ENCODE results near the gene SMARCAL1.

SMARCAL1 gene

DNA sequence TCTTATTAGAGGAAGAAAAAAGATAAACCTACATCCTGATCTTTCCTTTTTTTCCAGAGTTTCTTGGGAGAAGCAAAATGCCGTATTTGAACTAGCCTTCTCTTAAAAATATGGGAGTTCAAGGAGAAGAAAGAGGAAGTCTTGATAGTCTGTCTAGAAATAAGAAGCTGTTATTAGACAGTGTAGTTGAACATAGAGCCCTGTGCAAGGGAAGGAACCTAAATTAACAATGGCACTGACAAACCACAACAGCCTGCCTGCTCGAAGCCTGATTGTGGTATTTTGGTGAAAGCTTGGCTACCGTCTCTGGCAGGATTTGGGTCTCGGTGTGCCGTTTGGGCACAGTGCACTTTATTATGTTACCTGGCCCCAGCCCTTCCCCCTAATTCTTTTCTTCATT is 17.1 kb downstream of the SMARCAL1 start:
- Histone ChIP-seq H3K9me3 (replicated peaks; ENCODE audit: insufficient read depth, low read length) (no peaks in the 10 kb centered on the region), H4K20me1 (ENCODE audit: insufficient read depth, low read length) (no peaks in the 10 kb centered on the region), H3K4me1 (ENCODE audit: low read length) (no peaks in the 10 kb centered on the region), H3K79me2 (ENCODE audit: low read length) (no peaks in the 10 kb centered on the region), H3K27ac (ENCODE audit: low read length) (no peak overlapping the region), H3K9me2 (replicated peaks; ENCODE audit: insufficient read depth, low read length) (no peaks in the 10 kb centered on the region), H3K9ac (ENCODE audit: low read length) (no peak overlapping the region), H3F3A (ENCODE audit: insufficient read depth, low read length) (no peaks in the 10 kb centered on the region), H3K4me3 (ENCODE audit: low read length) (no peak overlapping the region), H3K4me2 (ENCODE audit: low read depth, low read length) (no peak overlapping the region), H3K27me3 (replicated peaks; ENCODE audit: insufficient read depth, low read length) (no peaks in the 10 kb centered on the region), H2AFZ (ENCODE audit: low read length) (no peak overlapping the region), H3K36me3 (replicated peaks; ENCODE audit: insufficient read depth, low read length) (no peaks in the 10 kb centered on the region)
- TF ChIP-seq, protein P1, sequence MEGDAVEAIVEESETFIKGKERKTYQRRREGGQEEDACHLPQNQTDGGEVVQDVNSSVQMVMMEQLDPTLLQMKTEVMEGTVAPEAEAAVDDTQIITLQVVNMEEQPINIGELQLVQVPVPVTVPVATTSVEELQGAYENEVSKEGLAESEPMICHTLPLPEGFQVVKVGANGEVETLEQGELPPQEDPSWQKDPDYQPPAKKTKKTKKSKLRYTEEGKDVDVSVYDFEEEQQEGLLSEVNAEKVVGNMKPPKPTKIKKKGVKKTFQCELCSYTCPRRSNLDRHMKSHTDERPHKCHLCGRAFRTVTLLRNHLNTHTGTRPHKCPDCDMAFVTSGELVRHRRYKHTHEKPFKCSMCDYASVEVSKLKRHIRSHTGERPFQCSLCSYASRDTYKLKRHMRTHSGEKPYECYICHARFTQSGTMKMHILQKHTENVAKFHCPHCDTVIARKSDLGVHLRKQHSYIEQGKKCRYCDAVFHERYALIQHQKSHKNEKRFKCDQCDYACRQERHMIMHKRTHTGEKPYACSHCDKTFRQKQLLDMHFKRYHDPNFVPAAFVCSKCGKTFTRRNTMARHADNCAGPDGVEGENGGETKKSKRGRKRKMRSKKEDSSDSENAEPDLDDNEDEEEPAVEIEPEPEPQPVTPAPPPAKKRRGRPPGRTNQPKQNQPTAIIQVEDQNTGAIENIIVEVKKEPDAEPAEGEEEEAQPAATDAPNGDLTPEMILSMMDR (IDR thresholded peaks at IDR 0.05; ENCODE audit: low read length), result no peak
- no peak for TF ChIP-seq EZH2phosphoT487 (IDR thresholded peaks at IDR 0.05; ENCODE audit: low read length)
- no peak for TF ChIP-seq EZH2 (optimal IDR thresholded peaks at IDR 0.05; ENCODE audit: low read depth, low read length)
- DNase-seq, result no peak

DNA sequence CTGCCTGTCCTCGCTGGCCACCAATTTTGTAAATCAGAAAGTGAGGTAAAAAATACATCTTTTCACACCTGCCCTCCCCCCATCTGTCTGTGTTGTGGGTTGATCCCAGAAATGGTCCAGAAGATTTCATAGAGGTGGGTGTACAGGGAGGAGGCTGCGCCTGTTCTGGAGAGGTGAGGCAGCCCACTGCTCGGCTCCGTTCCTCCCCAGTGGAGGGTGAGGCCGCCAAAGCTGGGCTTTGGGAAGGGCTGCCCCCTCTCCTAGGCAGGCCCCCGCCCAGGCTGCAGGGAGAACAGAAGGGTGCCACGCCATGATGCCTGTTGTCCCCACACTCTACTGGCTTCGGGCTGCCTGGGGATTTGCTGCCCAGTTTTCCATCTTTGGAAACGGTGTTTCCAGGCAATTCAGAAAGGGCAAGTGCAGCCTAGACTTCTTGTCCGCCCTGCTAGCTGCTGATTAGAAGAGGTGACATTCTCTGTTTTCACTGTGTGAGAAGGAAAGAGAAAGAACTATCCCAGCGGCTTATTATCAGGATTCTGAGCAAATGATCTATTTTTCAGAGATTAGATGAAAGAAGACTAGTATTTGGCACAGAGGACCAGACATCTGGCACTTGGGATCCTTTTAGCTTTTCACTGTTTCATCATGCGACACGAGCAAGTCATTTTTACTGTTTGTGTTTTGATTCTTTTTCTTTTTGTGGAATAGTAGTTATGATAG is 18.7 kb downstream of the SMARCAL1 start:
- Histone ChIP-seq H4K20me1 (ENCODE audit: insufficient read depth, low read length) (no peaks in the 10 kb centered on the region), H3K79me2 (ENCODE audit: low read length) (no peaks in the 10 kb centered on the region), H3K9ac (ENCODE audit: low read length) (no peak overlapping the region), H3K36me3 (replicated peaks; ENCODE audit: insufficient read depth, low read length) (no peaks in the 10 kb centered on the region), H3K27me3 (replicated peaks; ENCODE audit: insufficient read depth, low read length) (no peaks in the 10 kb centered on the region), H3K4me2 (ENCODE audit: low read depth, low read length) (no peak overlapping the region), H3K4me3 (ENCODE audit: low read length) (no peak overlapping the region), H3F3A (ENCODE audit: insufficient read depth, low read length) (no peaks in the 10 kb centered on the region), H2AFZ (ENCODE audit: low read length) (no peak overlapping the region), H3K9me3 (replicated peaks; ENCODE audit: insufficient read depth, low read length) (no peaks in the 10 kb centered on the region), H3K27ac (ENCODE audit: low read length) (no peak overlapping the region), H3K9me2 (replicated peaks; ENCODE audit: insufficient read depth, low read length) (no peaks in the 10 kb centered on the region), H3K4me1 (ENCODE audit: low read length) (no peaks in the 10 kb centered on the region)
- DNase-seq, result no peak
- no peak for TF ChIP-seq EZH2 (optimal IDR thresholded peaks at IDR 0.05; ENCODE audit: low read depth, low read length)
- no peak for TF ChIP-seq EZH2phosphoT487 (IDR thresholded peaks at IDR 0.05; ENCODE audit: low read length)
- TF ChIP-seq, protein P1 (IDR thresholded peaks at IDR 0.05; ENCODE audit: low read length), result no peak

DNA sequence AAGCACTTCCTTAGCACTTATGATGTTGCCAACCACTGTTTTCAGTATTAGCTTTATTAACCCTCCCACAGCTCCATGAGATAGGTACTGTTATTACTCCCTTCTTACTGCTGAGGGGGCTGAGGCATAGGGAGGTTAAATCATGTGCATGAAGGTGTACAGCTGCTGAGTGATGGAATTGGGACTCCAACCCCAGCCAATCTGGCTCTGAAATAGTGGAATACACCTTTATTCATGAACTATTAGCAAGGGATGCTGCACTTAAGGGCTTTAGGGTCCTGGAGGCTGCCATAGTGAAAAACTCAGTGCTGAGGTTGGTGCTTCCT is 19.2 kb downstream of the SMARCAL1 start:
- H3K9me3 ChIP-seq (replicated peaks; ENCODE audit: insufficient read depth, low read length), result no peaks in the 10 kb centered on the region
- H3K9ac ChIP-seq (ENCODE audit: low read length), result no peak overlapping the region
- H3F3A ChIP-seq (ENCODE audit: insufficient read depth, low read length), result no peaks in the 10 kb centered on the region
- H3K4me1 ChIP-seq (ENCODE audit: low read length), result no peaks in the 10 kb centered on the region
- H3K79me2 ChIP-seq (ENCODE audit: low read length), result no peaks in the 10 kb centered on the region
- H3K4me3 ChIP-seq (ENCODE audit: low read length), result no peak overlapping the region
- no peaks in the 10 kb centered on the region for H3K27me3 ChIP-seq (replicated peaks; ENCODE audit: insufficient read depth, low read length)
- TF ChIP-seq, protein P1 (IDR thresholded peaks at IDR 0.05; ENCODE audit: low read length), result no peak
- TF ChIP-seq EZH2phosphoT487 (IDR thresholded peaks at IDR 0.05; ENCODE audit: low read length), result no peak
- no peak for TF ChIP-seq EZH2 (optimal IDR thresholded peaks at IDR 0.05; ENCODE audit: low read depth, low read length)
- no peak overlapping the region for H3K4me2 ChIP-seq (ENCODE audit: low read depth, low read length)
- no peaks in the 10 kb centered on the region for H3K36me3 ChIP-seq (replicated peaks; ENCODE audit: insufficient read depth, low read length)
- no peak overlapping the region for H2AFZ ChIP-seq (ENCODE audit: low read length)
- no peaks in the 10 kb centered on the region for H4K20me1 ChIP-seq (ENCODE audit: insufficient read depth, low read length)
- H3K27ac ChIP-seq (ENCODE audit: low read length), result no peak overlapping the region
- DNase-seq, result no peak
- no peaks in the 10 kb centered on the region for H3K9me2 ChIP-seq (replicated peaks; ENCODE audit: insufficient read depth, low read length)
